ENCODE data around the gene LIN9. TPM values are rescaled to one million over a fixed set of nuclear protein-coding genes. Genes with fewer than 3 reads are reported as not detected.
"Not testable (repeated sequence)": the region's sequence is repeated elsewhere in the genome, so short reads cannot be mapped to it uniquely, and the experiment has no call there.

Gene LIN9
- total RNA-seq, 2 experiments from 2014 or later = 10.2 to 11.3 TPM

GRCh38 chr1:226279498-226279897, 29.5 kb downstream of the LIN9 start:
- TF ChIP-seq, protein P1, sequence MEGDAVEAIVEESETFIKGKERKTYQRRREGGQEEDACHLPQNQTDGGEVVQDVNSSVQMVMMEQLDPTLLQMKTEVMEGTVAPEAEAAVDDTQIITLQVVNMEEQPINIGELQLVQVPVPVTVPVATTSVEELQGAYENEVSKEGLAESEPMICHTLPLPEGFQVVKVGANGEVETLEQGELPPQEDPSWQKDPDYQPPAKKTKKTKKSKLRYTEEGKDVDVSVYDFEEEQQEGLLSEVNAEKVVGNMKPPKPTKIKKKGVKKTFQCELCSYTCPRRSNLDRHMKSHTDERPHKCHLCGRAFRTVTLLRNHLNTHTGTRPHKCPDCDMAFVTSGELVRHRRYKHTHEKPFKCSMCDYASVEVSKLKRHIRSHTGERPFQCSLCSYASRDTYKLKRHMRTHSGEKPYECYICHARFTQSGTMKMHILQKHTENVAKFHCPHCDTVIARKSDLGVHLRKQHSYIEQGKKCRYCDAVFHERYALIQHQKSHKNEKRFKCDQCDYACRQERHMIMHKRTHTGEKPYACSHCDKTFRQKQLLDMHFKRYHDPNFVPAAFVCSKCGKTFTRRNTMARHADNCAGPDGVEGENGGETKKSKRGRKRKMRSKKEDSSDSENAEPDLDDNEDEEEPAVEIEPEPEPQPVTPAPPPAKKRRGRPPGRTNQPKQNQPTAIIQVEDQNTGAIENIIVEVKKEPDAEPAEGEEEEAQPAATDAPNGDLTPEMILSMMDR (IDR thresholded peaks at IDR 0.05) = no peak
- ATAC-seq (no peak), DNase-seq (no peak)
- intact Hi-C loops (cut with micrococcal nuclease) = no loop called here
- Mint-ChIP-seq H3K9me3 (no peaks in the 10 kb centered on the region), H3K4me3 (no peak overlapping the region), H3K36me3 (ENCODE audit: low read depth) (peaks cover 4% of the 10 kb centered on the region), H3K27ac (no peak overlapping the region), H3K4me1 (ENCODE audit: low read depth) (no peaks in the 10 kb centered on the region), H3K27me3 (no peaks in the 10 kb centered on the region)
- CTCF ChIA-PET = interaction anchor here (1.2 kb wide), 1 partner anchor 45 kb away, joined by 3 read pairs; no protein-coding TSS in a partner anchor
- POLR2A ChIA-PET = interaction anchor here (1.2 kb wide), 1 partner anchor 14 kb away, joined by 3 read pairs; no protein-coding TSS in a partner anchor

- CTCF ChIA-PET = interaction anchor here (0.7 to 1.2 kb wide), 3 partner anchors 55 to 144 kb away, joined by 3 to 5 read pairs (median 3); no protein-coding TSS in a partner anchor
- Mint-ChIP-seq H3K9me3 (no peaks in the 10 kb centered on the region), H3K27ac (no peak overlapping the region), H3K4me1 (ENCODE audit: low read depth) (no peaks in the 10 kb centered on the region), H3K27me3 (no peaks in the 10 kb centered on the region), H3K36me3 (ENCODE audit: low read depth) (peaks cover 4% of the 10 kb centered on the region), H3K4me3 (no peak overlapping the region)
- intact Hi-C loops (cut with micrococcal nuclease) = no loop called here
- ATAC-seq (no peak), DNase-seq (no peak)
- POLR2A ChIA-PET = no interaction called here
- TF ChIP-seq, protein P1 (IDR thresholded peaks at IDR 0.05) = no peak
Measured at GRCh38 chr1:226277897-226278296, 31.1 kb downstream of the LIN9 start.

DNA sequence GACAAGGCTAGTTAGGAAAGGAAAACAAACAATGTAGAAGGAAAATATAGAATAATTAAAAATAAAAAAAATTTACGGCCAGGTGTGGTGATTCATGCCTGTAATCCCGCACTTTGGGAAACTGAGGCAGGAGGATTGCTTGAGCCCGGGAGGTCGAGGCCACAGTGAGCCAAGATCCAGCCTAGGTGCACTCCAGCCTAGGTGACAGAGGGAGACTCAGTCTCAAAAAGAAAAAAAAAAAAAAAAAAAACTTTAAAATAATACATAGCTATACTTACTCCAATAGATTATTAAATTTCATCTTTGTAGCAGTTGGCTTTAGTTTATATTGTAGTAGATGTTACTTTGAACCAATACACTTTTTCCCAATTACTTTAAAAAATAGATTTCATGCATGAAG, 32.0 kb downstream of the LIN9 start:
- Mint-ChIP-seq H3K27me3 (no peaks in the 10 kb centered on the region), H3K27ac (no peak overlapping the region), H3K9me3 (no peaks in the 10 kb centered on the region), H3K4me3 (no peak overlapping the region), H3K36me3 (ENCODE audit: low read depth) (peaks cover 8% of the 10 kb centered on the region), H3K4me1 (ENCODE audit: low read depth) (no peaks in the 10 kb centered on the region)
- POLR2A ChIA-PET = no interaction called here
- no peak for ATAC-seq
- no peak for DNase-seq
- TF ChIP-seq, protein P1 (IDR thresholded peaks at IDR 0.05) = no peak
- intact Hi-C loops (cut with micrococcal nuclease) = no loop called here
- CTCF ChIA-PET = interaction anchor here (0.7 to 1.2 kb wide), 3 partner anchors 56 to 143 kb away, joined by 3 to 5 read pairs (median 3); no protein-coding TSS in a partner anchor

DNA sequence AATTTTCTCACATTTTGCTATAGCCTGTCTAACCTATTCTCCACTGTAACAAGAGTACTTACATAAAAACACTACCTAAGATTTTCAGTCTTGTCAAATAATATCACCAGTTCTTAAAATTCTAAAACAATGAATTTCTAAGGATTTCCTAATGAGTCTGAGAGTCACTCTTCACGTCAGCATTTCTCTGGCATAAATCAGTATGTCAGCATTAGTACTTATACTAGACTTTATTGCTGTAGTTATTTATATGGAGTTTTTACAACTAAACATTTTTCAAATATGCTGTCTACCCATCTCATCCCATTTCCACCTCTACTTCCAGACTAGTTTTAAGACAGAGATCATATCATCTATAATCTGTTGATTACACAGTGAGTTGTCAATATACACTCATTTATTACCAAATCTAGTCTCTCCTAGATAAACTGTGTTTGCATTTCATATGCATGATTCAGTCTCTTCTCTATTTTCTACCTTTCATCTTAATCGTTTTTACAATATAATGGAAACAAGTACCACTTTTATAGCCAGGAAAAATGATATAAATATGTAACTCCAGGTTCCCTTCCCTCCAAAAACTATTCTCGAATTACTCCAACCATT, 32.8 kb downstream of the LIN9 start:
- intact Hi-C loops (cut with micrococcal nuclease) = no loop called here
- ATAC-seq (no peak), DNase-seq (no peak)
- Mint-ChIP-seq H3K4me1 (ENCODE audit: low read depth) (no peaks in the 10 kb centered on the region), H3K27me3 (no peaks in the 10 kb centered on the region), H3K4me3 (no peak overlapping the region), H3K9me3 (no peaks in the 10 kb centered on the region), H3K36me3 (ENCODE audit: low read depth) (peaks cover 8% of the 10 kb centered on the region), H3K27ac (no peak overlapping the region)
- ChIA-PET CTCF (no interaction called here), POLR2A (no interaction called here)
- TF ChIP-seq, protein P1 (IDR thresholded peaks at IDR 0.05) = no peak

DNA sequence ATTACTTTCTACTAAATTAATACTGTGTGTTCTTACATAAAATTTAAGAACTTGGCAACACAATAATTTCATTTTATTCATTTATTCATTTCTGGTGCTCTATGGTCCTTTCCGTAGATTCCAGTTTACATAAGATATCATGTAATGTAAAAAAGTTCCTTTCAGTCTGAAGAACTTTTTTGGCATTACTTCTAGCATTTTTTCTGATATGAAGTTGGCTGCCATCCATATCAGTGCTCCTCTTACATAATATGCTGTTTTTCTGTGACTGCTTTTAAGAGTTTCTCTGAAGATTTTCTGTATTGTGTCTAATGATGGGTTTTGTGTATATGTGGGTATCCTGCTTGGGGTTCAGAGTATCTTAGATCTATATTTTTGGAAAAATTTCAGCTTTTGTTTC, 34.8 kb downstream of the LIN9 start:
- H3K4me3 Mint-ChIP-seq = no peak overlapping the region
- ChIA-PET POLR2A (interaction anchor here (0.7 kb wide), 1 partner anchor 59 kb away, joined by 3 read pairs; no protein-coding TSS in a partner anchor), CTCF (no interaction called here)
- TF ChIP-seq, protein P1 (IDR thresholded peaks at IDR 0.05) = no peak
- H3K27me3 Mint-ChIP-seq = no peaks in the 10 kb centered on the region
- no peaks in the 10 kb centered on the region for H3K4me1 Mint-ChIP-seq (ENCODE audit: low read depth)
- H3K36me3 Mint-ChIP-seq (ENCODE audit: low read depth) = peaks cover 8% of the 10 kb centered on the region
- DNase-seq (no peak), ATAC-seq (no peak)
- no peaks in the 10 kb centered on the region for H3K9me3 Mint-ChIP-seq
- no peak overlapping the region for H3K27ac Mint-ChIP-seq
- intact Hi-C loops (cut with micrococcal nuclease) = no loop called here

DNA sequence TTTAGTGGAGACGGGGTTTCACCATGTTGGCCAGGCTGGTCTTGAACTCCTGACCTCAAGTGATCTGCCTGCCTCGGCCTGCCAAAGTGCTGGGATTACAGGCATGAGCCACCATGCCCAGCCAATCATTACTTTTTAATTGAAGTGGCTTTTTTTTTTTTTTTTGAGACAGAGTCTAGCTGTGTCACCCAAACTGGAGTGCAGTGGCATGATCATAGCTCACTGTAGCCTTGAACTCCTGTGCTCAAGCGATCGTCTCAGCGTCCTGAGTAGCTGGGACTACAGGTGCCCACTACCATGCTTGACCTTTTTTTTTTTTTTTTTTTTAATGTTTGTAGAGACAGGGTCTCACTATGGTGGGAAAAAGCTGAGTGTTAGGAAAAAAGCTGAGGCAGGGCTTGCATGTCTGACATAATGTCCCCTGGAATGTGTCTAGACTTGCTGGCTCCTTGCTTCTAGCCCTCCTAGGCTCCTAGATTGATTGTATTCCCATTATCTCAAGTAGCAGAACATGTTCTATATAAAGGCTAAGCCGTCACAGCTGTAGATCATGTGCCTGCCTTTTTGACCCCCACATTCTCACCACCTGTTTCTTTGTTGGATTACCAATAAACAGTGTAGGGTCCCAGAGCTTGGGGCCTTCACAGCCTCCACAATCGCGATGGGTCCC, 36.6 kb downstream of the LIN9 start:
- CTCF ChIA-PET = interaction anchor here (1.4 kb wide), 1 partner anchor 147 kb away, joined by 4 read pairs; no protein-coding TSS in a partner anchor
- intact Hi-C loops (cut with micrococcal nuclease); H3K4me1 Mint-ChIP-seq (ENCODE audit: low read depth): not testable (repeated sequence)

More for the DNA sequence above, 36.6 kb downstream of the LIN9 start:
- DNase-seq; H3K27ac Mint-ChIP-seq; H3K9me3 Mint-ChIP-seq; ATAC-seq; H3K4me3 Mint-ChIP-seq; H3K36me3 Mint-ChIP-seq (ENCODE audit: low read depth); H3K27me3 Mint-ChIP-seq; POLR2A ChIA-PET: not testable (repeated sequence)

Measured in activated CD8-positive, alpha-beta T cell treated with anti-CD3 and anti-CD28 coated beads for 36 hours (primary cell).